Esophagus (tissue), 2 donors: ENCODE measurements around the gene TEAD4. TPM values are rescaled to one million over a fixed set of nuclear protein-coding genes. Genes with fewer than 3 reads are reported as not detected.

Experiments
- H3K27ac ChIP-seq, 2 donors: one replicate each; pipeline ENCODE4 v1.5.1; 2013; ENCODE audit warnings: low read depth in 2 of 2, mild to moderate bottlenecking in 2 of 2, inconsistent platforms in 1 of 2, low read length in 1 of 2, moderate library complexity in 1 of 2
- H3K27me3 ChIP-seq, 2 donors: one replicate each; pipeline ENCODE4 v1.6.1; 2013; ENCODE audit warnings: low read length in 2 of 2, control low read depth in 1 of 2, mild to moderate bottlenecking in 1 of 2; ENCODE audit not compliant: insufficient read depth in 2 of 2, control insufficient read depth in 1 of 2
- H3K36me3 ChIP-seq, 2 donors: one replicate each; pipeline ENCODE4 v1.6.1; 2013; ENCODE audit warnings: low read length in 1 of 2; ENCODE audit not compliant: control insufficient read depth in 2 of 2, insufficient read depth in 2 of 2
- H3K4me1 ChIP-seq, 2 donors: one replicate each; pipeline ENCODE4 v1.6.1; 2013; ENCODE audit warnings: low read length in 1 of 2; ENCODE audit not compliant: control insufficient read depth in 2 of 2, insufficient read depth in 2 of 2
- H3K4me3 ChIP-seq, 2 donors: one replicate each; pipeline ENCODE4 v1.5.1; 2013; ENCODE audit warnings: low read length in 2 of 2, mild to moderate bottlenecking in 2 of 2, low read depth in 1 of 2, moderate library complexity in 1 of 2
- H3K9me3 ChIP-seq, 2 donors: one replicate each; pipeline ENCODE4 v1.6.1; 2013; ENCODE audit warnings: mild to moderate bottlenecking in 2 of 2, low read depth in 1 of 2, low read length in 1 of 2, moderate library complexity in 1 of 2; ENCODE audit not compliant: control insufficient read depth in 2 of 2, insufficient read depth in 1 of 2
- WGBS, 2 donors: extraction: QIAGEN DNeasy Blood & Tissue Kit; methylation state at CpG; one replicate each; pipeline ENCODE4 v1.1.7; 2013; 5-methylcytosine and 5-hydroxymethylcytosine counted together
- polyA plus RNA-seq, 2 donors: library from polyadenylated mRNA; stranded (reverse); fragments of 200-250 nt; gene quantifications; one replicate each; pipeline ENCODE4 v1.2.3, GENCODE V29; 2013
- donor health status: healthy with polysubstance abuse.
- donor health status: Bipolar disorder and iron deficiency.

The TEAD4 gene
- polyA plus RNA-seq, 2 donors: 4.2 to 8.5 TPM

DNA sequence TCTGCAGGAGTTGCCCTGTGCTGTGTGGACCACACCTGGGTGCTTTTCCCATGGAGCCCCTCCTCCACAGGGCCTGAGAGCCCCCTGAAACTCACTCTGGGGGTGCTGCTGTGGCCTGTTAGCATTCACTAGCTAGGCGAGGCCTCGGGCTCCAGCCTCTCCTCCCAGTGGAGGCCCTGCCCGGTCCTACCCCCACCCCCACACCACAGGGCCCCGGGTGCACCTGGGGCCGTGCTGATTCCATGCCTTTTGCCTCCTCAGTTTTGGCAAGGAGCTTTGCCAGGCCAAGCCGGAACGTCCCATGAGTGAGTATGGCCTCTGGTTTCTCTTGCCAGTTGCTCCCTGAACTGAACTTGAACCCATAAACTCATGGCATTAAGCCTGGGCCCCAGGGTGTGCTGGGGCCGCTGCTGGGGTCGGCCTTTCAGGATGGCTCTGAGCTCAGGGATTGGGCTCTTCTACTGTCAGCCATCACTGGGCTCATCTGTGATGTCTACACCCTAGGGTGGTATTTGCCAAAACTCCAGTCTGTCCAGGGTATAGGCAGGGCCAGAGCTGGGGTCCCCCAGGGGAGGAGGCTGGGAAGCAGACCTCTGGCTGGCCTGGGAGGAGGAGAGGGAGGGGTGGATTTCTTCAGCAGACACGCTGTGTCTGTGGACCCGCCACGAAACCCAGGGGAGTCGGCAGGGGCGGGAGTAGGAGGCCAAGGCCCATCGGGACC, 59.2 kb downstream of the TEAD4 start:
- peaks cover 0 to 5% of the 10 kb centered on the region in 2 donors for H3K36me3 ChIP-seq
- H3K4me1 ChIP-seq: no peaks in the 10 kb centered on the region
- H3K9me3 ChIP-seq: no peaks in the 10 kb centered on the region
- no peaks in the 10 kb centered on the region for H3K27me3 ChIP-seq
- H3K27ac ChIP-seq: no peak overlapping the region
- H3K4me3 ChIP-seq: no peak overlapping the region
- 88 to 91% methylated on average over 15 of the region's 15 CpGs for WGBS, 2 donors

DNA sequence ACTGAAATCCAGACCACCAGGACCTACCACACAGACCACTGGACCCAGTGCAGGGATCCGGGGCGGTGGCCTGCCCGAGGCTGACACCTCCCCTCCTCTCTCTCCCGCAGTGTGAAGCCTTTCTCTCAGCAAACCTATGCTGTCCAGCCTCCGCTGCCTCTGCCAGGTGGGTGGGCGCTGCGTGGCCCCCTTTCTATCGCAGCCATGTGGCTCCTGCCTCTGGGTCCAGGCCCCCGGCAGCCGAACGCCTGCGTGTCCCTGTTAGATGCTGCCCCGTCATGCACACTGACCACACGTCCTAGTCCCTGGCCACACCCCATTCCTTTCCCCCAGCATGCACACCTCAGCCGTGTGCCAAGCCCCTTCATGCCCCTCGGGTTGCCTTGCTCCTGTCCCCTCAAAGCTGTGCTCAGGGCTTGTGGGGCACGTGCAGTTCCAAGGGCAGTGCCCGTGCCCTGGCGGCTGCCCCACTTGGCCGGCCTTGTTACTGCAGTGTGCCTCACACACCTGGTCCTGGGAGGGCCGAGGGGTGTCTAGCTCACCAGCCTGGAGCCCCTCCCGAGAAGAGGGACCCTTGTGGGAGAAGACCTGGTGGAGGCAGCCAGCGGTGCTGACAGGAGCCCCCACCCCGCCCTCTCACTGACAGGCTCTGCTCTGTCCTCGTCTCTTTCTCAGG, 59.9 kb downstream of the TEAD4 start:
- 88 to 93% methylated on average over 24 to 25 of the region's 25 CpGs for WGBS, 2 donors

DNA sequence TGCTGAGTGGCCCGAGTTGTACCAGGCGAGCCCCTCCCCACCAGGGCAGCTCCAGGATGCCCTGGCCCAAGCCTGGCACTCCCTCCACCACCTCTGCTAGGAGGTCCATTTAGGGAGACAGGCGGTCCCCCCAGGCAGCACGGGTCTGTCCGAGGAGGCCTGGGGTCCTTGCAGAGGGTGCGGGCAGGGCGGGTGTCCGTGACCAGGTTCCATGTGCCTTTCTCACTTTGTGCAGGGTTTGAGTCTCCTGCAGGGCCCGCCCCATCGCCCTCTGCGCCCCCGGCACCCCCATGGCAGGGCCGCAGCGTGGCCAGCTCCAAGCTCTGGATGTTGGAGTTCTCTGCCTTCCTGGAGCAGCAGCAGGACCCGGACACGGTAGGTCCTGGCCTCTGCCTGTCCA, 61.2 kb downstream of the TEAD4 start:
- WGBS, 2 donors: 93 to 96% methylated on average over 16 of the region's 16 CpGs
- peaks cover 0 to 5% of the 10 kb centered on the region in 2 donors for H3K36me3 ChIP-seq

More for the DNA sequence above, 59.9 kb downstream of the TEAD4 start:
- Histone ChIP-seq H3K4me3 (no peak overlapping the region), H3K9me3 (no peaks in the 10 kb centered on the region), H3K36me3 (peaks cover 0 to 5% of the 10 kb centered on the region in 2 donors), H3K4me1 (no peaks in the 10 kb centered on the region), H3K27me3 (no peaks in the 10 kb centered on the region), H3K27ac (no peak overlapping the region)

DNA sequence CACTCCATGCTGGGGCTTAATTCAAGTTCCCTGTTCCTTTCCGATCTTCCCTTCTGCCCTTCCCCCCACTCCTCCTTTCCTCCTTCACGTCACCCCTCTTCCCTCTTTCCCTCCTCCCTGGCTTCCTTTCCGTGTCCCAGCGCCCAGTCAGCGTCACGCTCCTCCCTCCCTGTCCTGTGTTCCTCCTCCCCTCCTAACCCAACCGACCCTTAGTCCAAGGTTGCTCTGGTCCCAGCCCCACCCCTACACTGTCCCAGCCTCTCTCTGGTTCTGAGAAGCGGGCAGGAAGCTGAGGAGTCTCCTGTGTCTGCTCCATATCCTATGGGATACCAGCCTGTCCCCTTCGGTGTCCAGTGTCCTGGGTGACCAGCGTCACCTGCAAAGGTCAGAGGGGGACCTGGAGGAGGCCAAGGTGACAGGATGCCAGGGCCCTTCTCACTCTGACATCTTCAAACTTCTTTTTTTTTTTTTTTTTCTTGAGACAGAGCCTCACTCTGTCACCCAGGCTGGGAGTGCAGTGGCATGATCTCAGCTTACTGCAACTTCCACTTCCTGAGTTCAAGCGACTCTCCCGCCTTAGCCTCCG, 61.7 kb downstream of the TEAD4 start:
- peaks cover 0 to 5% of the 10 kb centered on the region in 2 donors for H3K36me3 ChIP-seq
- no peaks in the 10 kb centered on the region for H3K4me1 ChIP-seq
- 84 to 90% methylated on average over 13 of the region's 13 CpGs for WGBS, 2 donors
- no peak overlapping the region for H3K27ac ChIP-seq
- no peaks in the 10 kb centered on the region for H3K9me3 ChIP-seq
- H3K27me3 ChIP-seq: no peaks in the 10 kb centered on the region
- no peak overlapping the region for H3K4me3 ChIP-seq

More for the DNA sequence above, 61.2 kb downstream of the TEAD4 start:
- no peaks in the 10 kb centered on the region for H3K9me3 ChIP-seq
- H3K27me3 ChIP-seq: no peaks in the 10 kb centered on the region
- H3K27ac ChIP-seq: no peak overlapping the region
- no peaks in the 10 kb centered on the region for H3K4me1 ChIP-seq
- H3K4me3 ChIP-seq: no peak overlapping the region

DNA sequence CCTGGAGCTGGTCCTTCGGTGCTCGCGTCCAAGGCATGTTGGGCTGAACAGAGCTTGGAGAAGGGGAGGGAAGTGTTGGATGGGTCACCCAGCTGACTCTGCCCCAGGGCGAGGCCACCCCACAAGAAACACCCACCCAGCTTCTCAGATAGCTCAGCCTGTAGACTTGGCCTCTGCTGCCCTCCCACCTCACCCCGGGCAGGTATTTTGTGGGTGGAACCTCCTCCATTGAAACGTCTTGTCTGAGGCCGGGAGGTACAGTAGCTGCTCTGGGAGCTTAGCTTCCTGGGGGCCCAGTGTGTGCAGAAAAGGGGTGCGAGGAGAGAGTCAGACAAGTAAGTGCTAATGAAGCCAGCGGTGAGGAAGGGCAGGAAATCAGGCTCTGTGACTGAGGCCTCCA, 63.2 kb downstream of the TEAD4 start:
- H3K36me3 ChIP-seq: peaks cover 0 to 6% of the 10 kb centered on the region in 2 donors
- no peak overlapping the region for H3K27ac ChIP-seq
- H3K4me3 ChIP-seq: no peak overlapping the region
- WGBS, 2 donors: 89 to 90% methylated on average over 9 of the region's 9 CpGs
- H3K4me1 ChIP-seq: no peaks in the 10 kb centered on the region
- H3K9me3 ChIP-seq: no peaks in the 10 kb centered on the region
- no peaks in the 10 kb centered on the region for H3K27me3 ChIP-seq

DNA sequence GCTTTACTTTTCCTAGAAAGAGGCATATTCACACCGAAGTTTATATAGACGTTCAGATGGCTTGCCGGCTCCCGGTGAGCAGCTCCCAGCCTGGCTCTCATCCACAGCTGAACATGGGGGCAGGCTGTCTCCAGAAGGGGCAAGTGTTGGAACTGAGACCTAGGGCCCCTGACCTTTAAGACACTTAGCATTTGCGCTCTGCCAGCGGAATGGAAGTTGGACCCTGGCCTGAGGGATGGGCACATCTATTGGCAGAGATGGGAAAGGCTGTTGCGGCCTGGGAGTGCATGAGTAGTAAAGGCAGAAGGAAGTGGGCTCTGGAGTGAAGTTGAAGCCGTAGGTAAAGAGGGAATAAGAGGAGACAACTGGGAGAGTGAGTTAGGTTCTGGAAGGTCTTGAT, 63.8 kb downstream of the TEAD4 start:
- Histone ChIP-seq H3K36me3 (peaks cover 0 to 8% of the 10 kb centered on the region in 2 donors), H3K4me3 (no peak overlapping the region)
- 83 to 91% methylated on average over 8 of the region's 8 CpGs for WGBS, 2 donors

DNA sequence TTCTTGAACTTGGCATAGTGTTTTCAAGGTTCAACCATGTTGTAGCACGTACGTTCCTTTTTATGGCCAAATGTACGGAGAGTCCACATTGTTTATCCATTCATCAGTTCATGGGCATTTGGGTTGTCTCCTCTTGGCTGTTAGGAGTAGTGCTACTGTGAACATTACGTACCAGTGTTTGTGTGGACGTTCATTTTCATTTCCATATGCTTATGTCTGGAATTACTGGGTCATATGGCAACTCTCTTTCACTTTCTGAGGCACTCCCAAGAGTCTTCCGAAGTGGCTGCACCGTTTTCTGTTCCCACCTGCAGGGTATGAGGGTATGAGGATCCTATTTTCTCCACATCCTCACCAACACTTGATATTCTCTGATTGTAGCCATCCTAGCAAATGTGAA, 68.9 kb downstream of the TEAD4 start:
- no peaks in the 10 kb centered on the region for H3K9me3 ChIP-seq
- WGBS, 2 donors: 75% methylated on average over 7 of the region's 7 CpGs
- H3K27ac ChIP-seq: no peak overlapping the region
- peaks cover 0 to 11% of the 10 kb centered on the region in 2 donors for H3K36me3 ChIP-seq
- peaks cover 0 to 3% of the 10 kb centered on the region in 2 donors for H3K4me1 ChIP-seq
- no peak overlapping the region for H3K4me3 ChIP-seq
- H3K27me3 ChIP-seq: no peaks in the 10 kb centered on the region

More for the DNA sequence above, 63.8 kb downstream of the TEAD4 start:
- Histone ChIP-seq H3K4me1 (no peaks in the 10 kb centered on the region), H3K27ac (no peak overlapping the region), H3K9me3 (no peaks in the 10 kb centered on the region), H3K27me3 (no peaks in the 10 kb centered on the region)

DNA sequence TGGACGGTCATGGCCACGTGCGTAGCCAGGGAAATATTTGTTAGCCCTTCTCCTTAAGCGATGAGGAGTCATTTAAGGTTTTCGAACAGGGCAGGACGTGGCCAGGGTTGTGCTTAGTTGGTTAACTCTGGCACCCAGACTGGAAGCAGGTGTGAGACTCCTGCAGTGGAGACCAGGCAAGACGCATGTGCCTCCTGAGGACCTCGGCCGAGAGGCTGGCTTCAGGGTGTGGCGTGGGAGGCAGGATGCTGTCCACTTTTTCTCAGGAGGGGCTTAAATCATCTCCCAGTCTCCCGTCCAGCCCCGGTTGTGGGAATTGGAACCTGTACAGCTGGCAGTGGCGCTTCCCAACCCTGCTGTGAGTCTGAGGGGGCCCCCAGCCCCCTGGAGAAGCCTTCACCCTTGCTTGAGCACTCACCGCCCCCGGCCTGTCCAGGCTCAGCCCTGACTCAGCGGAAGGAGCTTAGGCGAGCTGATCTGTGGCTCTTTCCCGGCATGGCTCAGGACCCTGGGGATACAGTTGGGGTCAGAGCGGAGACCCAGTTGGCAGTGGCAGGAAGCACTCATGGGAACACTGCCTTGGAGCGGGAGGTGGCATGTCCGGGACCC, 71.7 kb downstream of the TEAD4 start:
- no peak overlapping the region for H3K27ac ChIP-seq
- peaks cover 0 to 5% of the 10 kb centered on the region in 2 donors for H3K4me1 ChIP-seq
- H3K9me3 ChIP-seq: no peaks in the 10 kb centered on the region
- WGBS, 2 donors: 85 to 90% methylated on average over 21 of the region's 21 CpGs
- no peaks in the 10 kb centered on the region for H3K27me3 ChIP-seq
- H3K36me3 ChIP-seq: peaks cover 0 to 11% of the 10 kb centered on the region in 2 donors
- no peak overlapping the region for H3K4me3 ChIP-seq

DNA sequence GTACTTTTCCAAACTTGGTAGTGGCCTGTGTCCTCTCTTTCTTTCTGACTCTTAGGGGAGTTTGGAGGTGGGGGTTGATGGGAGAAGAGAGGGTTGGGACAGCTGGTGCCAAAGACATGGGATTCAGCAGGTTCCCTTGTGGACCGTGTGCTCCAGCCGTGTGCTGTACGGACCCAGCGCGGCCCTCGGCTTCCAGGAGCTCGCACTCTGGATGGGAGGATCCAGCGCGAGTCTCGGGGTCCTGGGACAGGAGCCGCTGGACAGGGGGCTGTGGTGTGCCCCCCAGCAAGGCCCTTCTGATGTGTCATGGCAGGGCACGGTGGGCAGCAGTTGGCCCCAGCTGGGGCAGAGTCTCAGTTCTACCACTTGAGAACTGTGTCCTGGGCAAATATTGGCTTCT, 73.0 kb downstream of the TEAD4 start:
- H3K4me1 ChIP-seq: peaks cover 0 to 5% of the 10 kb centered on the region in 2 donors
- 69 to 87% methylated on average over 12 of the region's 12 CpGs for WGBS, 2 donors
- peaks cover 0 to 13% of the 10 kb centered on the region in 2 donors for H3K36me3 ChIP-seq
- no peak overlapping the region for H3K4me3 ChIP-seq
- no peak overlapping the region for H3K27ac ChIP-seq
- H3K27me3 ChIP-seq: no peaks in the 10 kb centered on the region
- no peaks in the 10 kb centered on the region for H3K9me3 ChIP-seq
